ENCODE results near the gene CYBA. TPM values are rescaled to one million over a fixed set of nuclear protein-coding genes. Genes with fewer than 3 reads are reported as not detected.

Gene CYBA
- total RNA-seq, 2 experiments from 2014 or later: 227 to 229 TPM

GRCh38 chr16:88627531-88628411 is 23.1 kb downstream of the CYBA start:
- CTCF ChIA-PET: no interaction called here

GRCh38 chr16:88626646-88627045 is 24.2 kb downstream of the CYBA start:
- ChIA-PET CTCF (interaction anchor here (0.6 kb wide), 1 partner anchor 331 kb away, joined by 3 read pairs; no protein-coding TSS in a partner anchor), POLR2A (no interaction called here)

More at GRCh38 chr16:88627531-88628411, 23.1 kb downstream of the CYBA start:
- POLR2A ChIA-PET: no interaction called here

GRCh38 chr16:88624977-88625576 is 25.8 kb downstream of the CYBA start:
- POLR2A ChIA-PET: no interaction called here

GRCh38 chr16:88624481-88624880 is 26.4 kb downstream of the CYBA start:
- POLR2A ChIA-PET: no interaction called here
- CTCF ChIA-PET: no interaction called here

More at GRCh38 chr16:88624977-88625576, 25.8 kb downstream of the CYBA start:
- CTCF ChIA-PET: no interaction called here

- POLR2A ChIA-PET: no interaction called here
- CTCF ChIA-PET: no interaction called here
Observed at GRCh38 chr16:88623858-88624257, 27.0 kb downstream of the CYBA start.

GRCh38 chr16:88622866-88623265 is 28.0 kb downstream of the CYBA start:
- ChIA-PET POLR2A (no interaction called here), CTCF (no interaction called here)

- CTCF ChIA-PET: no interaction called here
- POLR2A ChIA-PET: no interaction called here
Observed at GRCh38 chr16:88622125-88622524, 28.7 kb downstream of the CYBA start.

GRCh38 chr16:88619859-88620815 is 30.7 kb downstream of the CYBA start:
- CTCF ChIA-PET: interaction anchor here (1.1 to 1.6 kb wide), 4 partner anchors 11 to 27 kb away, joined by 3 to 6 read pairs (median 4); no protein-coding TSS in a partner anchor

GRCh38 chr16:88618956-88619667 is 31.7 kb downstream of the CYBA start:
- ChIA-PET CTCF (interaction anchor here (0.5 to 1.6 kb wide), 3 partner anchors 14 to 118 kb away, joined by 3 to 5 read pairs (median 3); no protein-coding TSS in a partner anchor), POLR2A (interaction anchor here (1.0 to 1.9 kb wide), 3 partner anchors 14 to 63 kb away, joined by 3 to 4 read pairs (median 4); partner anchors contain the start of gene ZC3H18)

More at GRCh38 chr16:88619859-88620815, 30.7 kb downstream of the CYBA start:
- POLR2A ChIA-PET: interaction anchor here (1.0 to 1.9 kb wide), 3 partner anchors 13 to 62 kb away, joined by 3 to 4 read pairs (median 4); partner anchors contain the start of gene ZC3H18

- POLR2A ChIA-PET: interaction anchor here (0.7 to 1.9 kb wide), 2 partner anchors 48 to 166 kb away, joined by 3 to 4 read pairs; partner anchors contain the start of gene ZC3H18
- CTCF ChIA-PET: interaction anchor here (1.6 kb wide), 1 partner anchor 119 kb away, joined by 5 read pairs; no protein-coding TSS in a partner anchor
Observed at GRCh38 chr16:88618182-88618955, 32.5 kb downstream of the CYBA start.

- CTCF ChIA-PET: interaction anchor here (1.6 kb wide), 1 partner anchor 120 kb away, joined by 5 read pairs; no protein-coding TSS in a partner anchor
- POLR2A ChIA-PET: interaction anchor here (0.7 kb wide), 1 partner anchor 165 kb away, joined by 3 read pairs; no protein-coding TSS in a partner anchor
Observed at GRCh38 chr16:88617268-88618031, 33.4 kb downstream of the CYBA start.

GRCh38 chr16:88616736-88617135 is 34.1 kb downstream of the CYBA start:
- ChIA-PET CTCF (no interaction called here), POLR2A (no interaction called here)

GRCh38 chr16:88616320-88616719 is 34.5 kb downstream of the CYBA start:
- CTCF ChIA-PET: no interaction called here
- POLR2A ChIA-PET: no interaction called here

- CTCF ChIA-PET: no interaction called here
Observed at GRCh38 chr16:88614818-88615580, 35.9 kb downstream of the CYBA start.

GRCh38 chr16:88613911-88614817 is 36.7 kb downstream of the CYBA start:
- ChIA-PET POLR2A (no interaction called here), CTCF (no interaction called here)

More at GRCh38 chr16:88614818-88615580, 35.9 kb downstream of the CYBA start:
- POLR2A ChIA-PET: no interaction called here
